Measurements from ENCODE around the gene POLD4.
A peak's percentile ranks its signal among the peaks of the same experiment; 100 is the strongest.

POLD4 gene

DNA sequence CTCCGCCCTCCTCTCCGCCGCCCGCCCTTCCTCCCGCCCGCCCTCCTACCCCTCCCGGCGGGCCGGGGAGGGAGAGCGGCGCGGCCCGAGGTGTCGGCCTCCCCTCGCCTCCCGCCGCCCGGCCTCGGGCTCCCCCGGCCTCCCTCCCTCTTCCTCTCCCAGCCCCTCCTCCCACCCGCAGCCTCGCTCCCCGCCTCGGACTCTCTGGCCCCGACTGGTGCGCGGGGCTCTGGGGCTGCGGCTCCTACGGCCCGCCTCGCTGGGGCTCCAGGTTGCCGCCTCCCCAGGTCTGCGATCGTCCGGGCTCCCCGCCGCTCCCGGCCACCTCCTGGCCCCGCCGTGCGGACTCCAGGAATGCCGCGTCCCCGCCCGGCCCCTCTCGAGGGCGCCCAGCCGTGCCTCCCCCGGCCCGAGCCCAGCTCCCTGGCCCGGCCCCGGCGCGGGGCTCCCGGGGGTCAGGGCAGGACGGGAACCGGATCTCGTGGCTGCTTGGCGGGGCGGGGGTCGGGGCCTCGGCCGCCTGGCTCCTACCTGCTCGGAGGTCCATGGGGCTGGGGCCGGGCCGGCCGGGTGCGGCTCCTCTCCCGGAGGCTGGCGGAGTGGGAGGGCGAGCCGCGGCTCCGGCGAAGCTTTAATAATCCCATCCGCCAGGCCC is 19.8 kb upstream of the POLD4 start, which contains the start of gene CLCF1:
TSS of gene CLCF1 (minus strand) at position 606 of the 655 bp plus-strand sequence. CDS start at position 547, 59 bp downstream.
- H3K4me3 ChIP-seq (ENCODE audit: low read length): peak within 1 kb of the TSS; percentile 46
- peaks cover 40% of the 10 kb centered on the region for H3K4me1 ChIP-seq (ENCODE audit: control insufficient read depth, insufficient read depth, low read length)
- H3K9ac ChIP-seq (ENCODE audit: low read length): peak within 1 kb of the TSS; percentile 84
- H3K27me3 ChIP-seq (ENCODE audit: control insufficient read depth, insufficient read depth, low read length): peaks cover 2% of the 10 kb centered on the region
- no peaks in the 10 kb centered on the region for H3K36me3 ChIP-seq (ENCODE audit: control insufficient read depth, insufficient read depth, low read length)
- no peaks in the 10 kb centered on the region for H3K9me3 ChIP-seq (ENCODE audit: control insufficient read depth, low read length)

DNA sequence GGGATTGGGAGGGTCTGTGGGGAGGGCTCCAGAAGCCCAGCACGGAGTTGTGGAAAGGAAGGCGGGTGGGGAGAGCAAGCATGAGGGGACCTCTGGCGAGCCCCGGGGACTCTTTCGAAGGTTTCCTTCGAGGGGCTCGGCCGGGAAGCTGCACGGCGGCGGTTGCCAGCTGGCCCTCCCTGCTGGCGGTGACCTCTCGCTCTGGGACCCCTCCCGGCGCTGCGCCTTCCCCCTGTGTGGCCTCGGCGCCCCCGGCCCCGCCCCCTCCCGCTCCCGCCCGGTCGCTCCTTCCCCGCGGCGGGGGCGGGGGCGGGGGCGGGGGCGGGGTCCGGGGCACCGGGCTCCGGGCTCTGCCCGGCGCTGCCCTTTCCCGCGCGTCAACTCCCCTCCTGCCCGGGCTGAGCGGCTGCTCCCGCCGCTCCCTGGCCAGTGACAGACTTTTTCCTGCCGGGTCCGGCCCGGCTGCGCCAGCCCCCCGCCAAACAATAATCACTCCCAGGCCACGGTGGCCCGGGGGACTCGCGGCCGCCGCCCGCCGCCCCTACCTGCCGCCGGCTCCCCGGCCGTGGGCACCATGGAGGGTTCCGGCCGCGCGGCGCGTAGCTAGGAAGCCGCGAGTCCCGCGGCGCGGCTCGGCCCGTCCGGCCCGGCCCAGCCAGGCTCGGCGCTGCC is 19.1 kb upstream of the POLD4 start:
- Histone ChIP-seq H3K4me3 (ENCODE audit: low read length) (no peak overlapping the region), H3K9me3 (ENCODE audit: control insufficient read depth, low read length) (no peaks in the 10 kb centered on the region), H3K27me3 (ENCODE audit: control insufficient read depth, insufficient read depth, low read length) (peaks cover 2% of the 10 kb centered on the region), H3K4me1 (ENCODE audit: control insufficient read depth, insufficient read depth, low read length) (peaks cover 36% of the 10 kb centered on the region), H3K9ac (ENCODE audit: low read length) (peak overlapping the region; percentile 84), H3K36me3 (ENCODE audit: control insufficient read depth, insufficient read depth, low read length) (no peaks in the 10 kb centered on the region)

DNA sequence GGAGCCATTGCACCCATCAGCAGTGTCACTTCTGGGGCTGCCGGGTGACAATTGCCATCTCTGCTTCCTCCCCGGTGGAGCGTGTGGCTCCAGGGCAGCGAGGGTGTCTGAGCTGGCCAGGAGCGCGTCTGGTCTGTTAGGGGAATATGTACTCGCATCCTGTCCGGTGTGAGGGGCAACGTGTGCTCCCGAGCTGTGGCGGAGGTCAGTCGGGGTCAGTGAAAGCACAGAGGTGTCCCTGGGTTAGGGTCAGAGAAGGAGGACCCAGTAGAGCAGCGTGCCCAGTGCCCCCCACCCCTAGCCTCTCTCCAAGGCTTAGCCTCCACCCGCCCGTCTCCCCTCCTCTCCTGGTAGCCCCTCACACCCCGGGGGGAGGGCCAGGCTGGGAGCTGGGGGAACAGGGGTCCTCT is 18.6 kb upstream of the POLD4 start:
- H3K4me3 ChIP-seq (ENCODE audit: low read length): peak overlapping the region; percentile 25
- H3K36me3 ChIP-seq (ENCODE audit: control insufficient read depth, insufficient read depth, low read length): no peaks in the 10 kb centered on the region
- H3K27me3 ChIP-seq (ENCODE audit: control insufficient read depth, insufficient read depth, low read length): peaks cover 2% of the 10 kb centered on the region
- H3K9me3 ChIP-seq (ENCODE audit: control insufficient read depth, low read length): no peaks in the 10 kb centered on the region
- H3K4me1 ChIP-seq (ENCODE audit: control insufficient read depth, insufficient read depth, low read length): peaks cover 36% of the 10 kb centered on the region
- peak overlapping the region; percentile 41 for H3K9ac ChIP-seq (ENCODE audit: low read length)

DNA sequence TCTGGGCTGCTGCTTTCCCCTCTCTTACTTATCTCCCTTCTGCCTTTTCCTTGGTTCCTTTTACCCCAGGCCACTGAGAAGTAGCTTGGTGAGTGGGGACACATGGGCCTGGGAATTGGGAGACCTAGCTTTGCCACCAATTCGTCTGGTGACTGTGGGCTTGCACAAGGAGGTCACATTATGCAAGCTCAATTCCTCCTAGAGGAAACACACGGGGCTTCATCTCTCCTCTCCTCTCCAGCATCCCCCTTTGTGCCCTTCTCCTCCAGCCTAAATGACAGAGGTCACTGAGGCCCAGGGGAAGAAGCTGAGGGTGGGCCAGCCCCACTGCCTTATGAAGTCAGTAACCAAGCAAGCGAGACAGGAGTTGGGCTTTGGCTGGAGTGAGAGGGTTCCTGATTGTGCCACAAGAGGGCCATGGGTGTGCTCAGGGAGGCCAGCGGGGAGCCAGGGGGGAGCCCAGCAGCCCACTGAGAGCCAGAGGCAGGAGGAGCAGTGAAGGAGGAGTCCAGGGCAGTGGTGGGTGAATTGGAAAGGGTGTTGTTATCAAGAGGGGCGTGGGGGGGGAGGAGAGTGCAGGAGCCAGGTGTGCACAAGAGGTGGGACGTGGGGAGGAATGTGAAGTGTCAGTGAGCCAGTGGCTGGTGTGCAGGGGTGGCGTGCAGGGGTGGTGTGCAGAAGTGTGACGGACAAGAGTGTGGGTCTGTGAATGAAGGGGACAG is 18.0 kb upstream of the POLD4 start:
- Histone ChIP-seq H3K4me1 (ENCODE audit: control insufficient read depth, insufficient read depth, low read length) (peaks cover 41% of the 10 kb centered on the region), H3K27me3 (ENCODE audit: control insufficient read depth, insufficient read depth, low read length) (peaks cover 2% of the 10 kb centered on the region), H3K36me3 (ENCODE audit: control insufficient read depth, insufficient read depth, low read length) (no peaks in the 10 kb centered on the region), H3K9me3 (ENCODE audit: control insufficient read depth, low read length) (no peaks in the 10 kb centered on the region), H3K9ac (ENCODE audit: low read length) (no peak overlapping the region), H3K4me3 (ENCODE audit: low read length) (peak overlapping the region; percentile 25)

DNA sequence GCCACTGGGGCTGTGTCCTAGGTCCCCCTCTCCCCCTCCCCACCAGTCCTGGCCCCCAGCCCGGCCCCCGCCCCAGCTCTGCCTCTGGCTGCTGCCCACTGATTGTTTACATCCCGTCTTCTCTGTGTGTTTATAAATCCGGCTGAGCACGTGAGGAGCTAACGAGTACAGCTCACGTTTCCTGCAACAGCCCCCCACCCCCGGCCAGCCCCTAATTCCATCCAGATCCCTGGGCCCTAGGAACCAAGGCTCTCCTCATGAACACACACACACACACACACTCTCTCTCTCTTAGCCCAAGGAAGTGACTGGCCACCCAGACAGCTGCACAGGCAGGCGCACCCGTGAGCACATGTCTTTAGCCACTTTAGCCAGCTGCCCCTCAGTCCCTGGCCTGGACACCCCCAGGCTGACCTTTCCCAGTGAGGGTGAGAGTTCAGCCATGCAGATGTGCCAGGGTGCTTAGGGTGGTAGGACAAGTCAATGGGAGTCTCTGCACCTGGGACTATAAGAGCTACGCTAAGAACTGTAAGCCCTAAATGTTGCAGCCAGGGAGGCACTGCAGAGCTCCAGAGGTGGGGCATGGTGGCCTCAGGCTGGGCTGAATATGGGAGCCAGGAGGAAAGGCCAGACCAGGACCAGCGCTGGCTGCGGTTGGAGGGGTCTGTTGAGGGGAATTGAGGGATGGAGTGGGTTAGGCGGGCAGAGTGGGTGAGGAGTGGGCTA is 17.2 kb upstream of the POLD4 start:
- no peaks in the 10 kb centered on the region for H3K36me3 ChIP-seq (ENCODE audit: control insufficient read depth, insufficient read depth, low read length)
- peaks cover 2% of the 10 kb centered on the region for H3K27me3 ChIP-seq (ENCODE audit: control insufficient read depth, insufficient read depth, low read length)
- no peak overlapping the region for H3K4me3 ChIP-seq (ENCODE audit: low read length)
- peaks cover 47% of the 10 kb centered on the region for H3K4me1 ChIP-seq (ENCODE audit: control insufficient read depth, insufficient read depth, low read length)
- no peaks in the 10 kb centered on the region for H3K9me3 ChIP-seq (ENCODE audit: control insufficient read depth, low read length)
- H3K9ac ChIP-seq (ENCODE audit: low read length): no peak overlapping the region

DNA sequence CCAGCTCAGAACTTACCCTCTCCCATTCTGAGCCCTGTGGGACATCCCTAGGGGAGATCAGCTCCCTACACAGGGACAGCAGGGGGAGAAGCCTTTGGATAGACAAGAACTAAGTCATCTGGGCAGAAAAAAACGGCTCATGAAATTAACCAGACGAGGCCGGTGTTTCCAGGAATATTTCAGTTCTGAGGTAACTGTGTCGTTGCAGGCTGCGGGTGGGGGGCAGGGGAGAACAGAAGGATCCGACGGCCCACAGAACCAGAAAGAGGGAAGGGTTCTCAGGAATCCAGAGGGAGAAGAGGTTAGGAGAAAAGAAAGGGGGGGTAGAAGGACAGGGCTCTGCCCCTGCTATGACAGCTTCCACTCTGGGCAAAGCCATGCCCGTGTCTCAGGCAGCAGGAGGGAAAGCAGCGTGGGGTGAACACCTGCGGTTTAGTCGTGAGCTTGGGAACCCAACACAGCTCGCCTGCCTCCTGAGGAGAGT is 16.5 kb upstream of the POLD4 start:
- no peaks in the 10 kb centered on the region for H3K9me3 ChIP-seq (ENCODE audit: control insufficient read depth, low read length)
- H3K9ac ChIP-seq (ENCODE audit: low read length): no peak overlapping the region
- no peak overlapping the region for H3K4me3 ChIP-seq (ENCODE audit: low read length)
- no peaks in the 10 kb centered on the region for H3K36me3 ChIP-seq (ENCODE audit: control insufficient read depth, insufficient read depth, low read length)
- H3K4me1 ChIP-seq (ENCODE audit: control insufficient read depth, insufficient read depth, low read length): peaks cover 46% of the 10 kb centered on the region
- H3K27me3 ChIP-seq (ENCODE audit: control insufficient read depth, insufficient read depth, low read length): peaks cover 2% of the 10 kb centered on the region

DNA sequence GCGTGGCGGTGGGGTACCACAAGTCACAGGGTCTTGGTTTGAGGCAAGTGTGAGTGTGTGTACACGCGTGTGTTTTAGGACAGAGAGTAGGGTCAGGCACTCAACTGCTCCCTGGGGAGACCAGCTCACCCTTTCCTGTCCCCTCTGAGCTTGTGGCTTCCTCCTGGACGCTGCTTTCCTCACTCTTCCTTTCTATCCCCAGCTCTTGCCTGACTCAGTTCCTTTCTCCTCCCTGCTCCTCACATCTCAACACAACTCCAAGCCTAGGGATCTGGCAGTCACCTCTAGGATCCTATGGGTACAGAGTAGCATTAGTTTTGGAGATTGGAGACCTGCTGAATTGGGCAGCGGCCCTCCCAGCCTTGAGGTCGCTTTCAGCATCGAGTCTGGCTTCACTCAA is 15.9 kb upstream of the POLD4 start:
- H3K27me3 ChIP-seq (ENCODE audit: control insufficient read depth, insufficient read depth, low read length): peaks cover 2% of the 10 kb centered on the region
- no peak overlapping the region for H3K9ac ChIP-seq (ENCODE audit: low read length)
- no peaks in the 10 kb centered on the region for H3K9me3 ChIP-seq (ENCODE audit: control insufficient read depth, low read length)
- H3K36me3 ChIP-seq (ENCODE audit: control insufficient read depth, insufficient read depth, low read length): no peaks in the 10 kb centered on the region
- H3K4me1 ChIP-seq (ENCODE audit: control insufficient read depth, insufficient read depth, low read length): peaks cover 40% of the 10 kb centered on the region
- H3K4me3 ChIP-seq (ENCODE audit: low read length): no peak overlapping the region

DNA sequence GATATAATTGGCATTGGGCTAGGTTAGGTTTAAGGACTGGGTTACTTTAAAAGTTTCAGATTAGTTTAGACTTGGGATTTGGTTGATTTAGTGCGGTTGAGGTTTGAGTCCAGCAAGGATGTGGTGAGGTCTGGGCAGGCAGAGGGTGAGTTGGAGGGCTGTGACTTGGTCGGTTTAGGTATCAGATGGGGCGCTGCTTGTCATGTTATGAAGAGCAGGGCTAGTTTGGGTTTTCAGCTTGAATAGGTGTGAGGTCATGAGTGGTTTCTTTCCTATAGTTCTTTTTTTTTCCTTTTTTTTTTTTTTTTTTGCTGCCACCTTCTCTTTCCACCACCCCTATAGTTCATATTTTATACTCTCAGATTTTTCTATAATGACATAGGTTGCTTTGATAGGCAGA is 15.3 kb upstream of the POLD4 start:
- Histone ChIP-seq H3K36me3 (ENCODE audit: control insufficient read depth, insufficient read depth, low read length) (no peaks in the 10 kb centered on the region), H3K9me3 (ENCODE audit: control insufficient read depth, low read length) (no peaks in the 10 kb centered on the region), H3K9ac (ENCODE audit: low read length) (no peak overlapping the region), H3K4me1 (ENCODE audit: control insufficient read depth, insufficient read depth, low read length) (peaks cover 34% of the 10 kb centered on the region), H3K4me3 (ENCODE audit: low read length) (no peak overlapping the region), H3K27me3 (ENCODE audit: control insufficient read depth, insufficient read depth, low read length) (no peaks in the 10 kb centered on the region)

DNA sequence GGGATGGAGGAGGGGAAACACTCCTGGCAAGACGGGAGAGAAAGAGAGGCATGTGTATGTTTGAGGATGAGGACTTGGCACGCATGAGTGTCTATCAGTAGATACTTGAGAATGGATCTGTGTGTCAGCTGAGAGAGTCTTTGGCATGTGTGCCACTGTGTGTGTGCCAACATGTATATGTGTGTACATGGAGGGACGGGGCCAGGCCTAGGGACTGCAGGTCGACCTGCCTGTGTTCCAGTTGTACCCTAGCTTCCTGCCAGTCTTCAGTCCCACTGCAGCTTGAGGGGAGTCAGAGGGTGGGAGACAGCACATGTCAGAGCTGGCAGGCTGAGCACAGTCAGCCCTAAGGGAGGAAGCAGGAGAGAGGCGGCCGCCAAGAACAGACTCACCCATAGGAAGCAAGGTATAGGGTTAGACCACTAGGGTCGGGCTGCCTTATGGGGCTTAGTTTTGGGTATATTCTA is 14.4 kb upstream of the POLD4 start:
- no peak overlapping the region for H3K9ac ChIP-seq (ENCODE audit: low read length)

DNA sequence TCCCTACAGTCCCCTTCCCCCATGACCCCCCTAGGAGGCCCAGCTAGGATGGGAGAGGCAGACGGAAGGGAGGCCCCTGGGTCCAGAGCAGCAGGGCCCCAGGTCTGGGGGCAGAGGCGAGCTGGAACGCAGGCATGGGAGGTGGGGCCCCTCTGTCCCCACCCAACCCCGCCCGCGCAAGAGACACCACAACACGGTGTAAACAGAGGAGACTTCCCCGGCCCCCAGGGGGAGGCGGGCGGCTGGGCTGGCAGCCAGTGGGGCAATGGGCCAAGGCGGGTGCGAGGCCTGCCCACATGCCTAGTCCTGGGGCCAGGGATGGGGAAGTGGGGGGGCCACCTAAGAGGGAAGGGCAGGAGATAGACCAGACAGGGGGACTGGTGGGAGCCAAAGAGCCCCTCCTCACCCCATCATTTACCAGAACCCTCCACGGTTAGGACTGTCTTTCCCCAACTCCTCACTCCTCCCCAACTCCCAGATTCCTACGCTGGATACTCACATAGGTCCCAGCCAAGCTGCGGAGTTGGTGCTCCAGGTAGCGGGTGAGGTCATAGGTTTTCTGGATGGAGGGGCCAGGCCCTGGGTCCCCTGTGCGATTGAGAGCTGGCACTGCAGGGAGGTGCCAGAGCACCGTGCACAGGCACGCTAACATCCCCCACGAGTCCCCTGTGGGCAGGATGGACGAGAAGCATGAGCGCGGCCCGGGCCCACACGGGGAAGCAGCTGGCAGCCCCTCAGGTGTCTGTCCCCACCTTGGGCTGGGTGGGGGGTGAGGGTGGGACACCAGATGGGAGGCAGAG is 13.8 kb upstream of the POLD4 start:
- H3K4me1 ChIP-seq (ENCODE audit: control insufficient read depth, insufficient read depth, low read length): peaks cover 34% of the 10 kb centered on the region
- no peaks in the 10 kb centered on the region for H3K36me3 ChIP-seq (ENCODE audit: control insufficient read depth, insufficient read depth, low read length)
- H3K9ac ChIP-seq (ENCODE audit: low read length): no peak overlapping the region
- H3K27me3 ChIP-seq (ENCODE audit: control insufficient read depth, insufficient read depth, low read length): no peaks in the 10 kb centered on the region
- no peak overlapping the region for H3K4me3 ChIP-seq (ENCODE audit: low read length)
- no peaks in the 10 kb centered on the region for H3K9me3 ChIP-seq (ENCODE audit: control insufficient read depth, low read length)

More for the DNA sequence above, 14.4 kb upstream of the POLD4 start:
- peaks cover 34% of the 10 kb centered on the region for H3K4me1 ChIP-seq (ENCODE audit: control insufficient read depth, insufficient read depth, low read length)
- H3K4me3 ChIP-seq (ENCODE audit: low read length): no peak overlapping the region
- no peaks in the 10 kb centered on the region for H3K9me3 ChIP-seq (ENCODE audit: control insufficient read depth, low read length)
- no peaks in the 10 kb centered on the region for H3K36me3 ChIP-seq (ENCODE audit: control insufficient read depth, insufficient read depth, low read length)
- no peaks in the 10 kb centered on the region for H3K27me3 ChIP-seq (ENCODE audit: control insufficient read depth, insufficient read depth, low read length)

DNA sequence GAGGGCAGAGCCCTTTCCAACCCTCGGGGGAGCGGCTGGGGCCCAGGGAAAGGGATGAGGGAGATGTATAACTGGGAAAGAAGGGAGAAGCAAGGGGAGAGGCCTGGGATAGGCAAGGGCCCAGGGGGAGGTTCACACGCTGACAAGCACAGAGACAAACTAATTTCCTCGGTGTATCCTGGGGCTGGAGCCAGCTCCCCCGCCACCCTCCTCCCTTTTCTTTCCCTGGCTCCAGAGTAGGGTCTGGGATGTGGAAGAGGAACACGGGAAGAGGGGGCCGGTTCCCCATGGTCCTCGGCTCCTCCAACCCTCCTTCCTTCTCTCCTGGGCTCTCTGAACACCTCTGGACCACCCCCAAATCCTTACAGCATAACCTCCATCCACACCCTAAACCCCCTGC is 13.2 kb upstream of the POLD4 start:
- Histone ChIP-seq H3K36me3 (ENCODE audit: control insufficient read depth, insufficient read depth, low read length) (no peaks in the 10 kb centered on the region), H3K4me3 (ENCODE audit: low read length) (no peak overlapping the region), H3K9ac (ENCODE audit: low read length) (no peak overlapping the region), H3K27me3 (ENCODE audit: control insufficient read depth, insufficient read depth, low read length) (no peaks in the 10 kb centered on the region), H3K9me3 (ENCODE audit: control insufficient read depth, low read length) (no peaks in the 10 kb centered on the region), H3K4me1 (ENCODE audit: control insufficient read depth, insufficient read depth, low read length) (peaks cover 28% of the 10 kb centered on the region)

All from mucosa of stomach (tissue), 1 donor.